IgD-negative memory B cell (primary cell): ENCODE measurements around the gene CDK6. TPM values are rescaled to one million over a fixed set of nuclear protein-coding genes. Genes with fewer than 3 reads are reported as not detected.

Experiments used
- H3K27ac Mint-ChIP-seq, 3 donors: one replicate each; pipeline ENCODE4 v1.8.0; 2020 to 2022; ENCODE audit warnings: mild to moderate bottlenecking in 3 of 3, mixed read lengths in 3 of 3, moderate library complexity in 1 of 3
- H3K27me3 Mint-ChIP-seq: one replicate; pipeline ENCODE4 v1.8.0; 2021; ENCODE audit warnings: mixed read lengths
- H3K36me3 Mint-ChIP-seq: one replicate; pipeline ENCODE4 v1.8.0; 2020; ENCODE audit warnings: mild to moderate bottlenecking, mixed read lengths
- H3K4me1 Mint-ChIP-seq, 3 donors: one replicate each; pipeline ENCODE4 v1.8.0; 2020 to 2022; ENCODE audit warnings: mixed read lengths in 3 of 3, mild to moderate bottlenecking in 1 of 3
- H3K4me3 Mint-ChIP-seq, 4 donors: one replicate each; pipeline ENCODE4 v1.8.0; 2020 to 2022; ENCODE audit warnings: mild to moderate bottlenecking in 4 of 4, mixed read lengths in 4 of 4, moderate library complexity in 3 of 4
- H3K9me3 Mint-ChIP-seq, 3 donors: one replicate each; pipeline ENCODE4 v1.8.0; 2020 to 2021; ENCODE audit warnings: mixed read lengths in 3 of 3, mild to moderate bottlenecking in 1 of 3
- polyA plus RNA-seq: library from polyadenylated mRNA; unstranded; fragments of 300-500 nt; fragmentation: Illumina TruSeq; gene quantifications from one replicate; pipeline ENCODE4 v1.2.3, GENCODE V29; 2021

The CDK6 gene
- polyA plus RNA-seq, 1 donor from 2014 or later: 7.9 TPM

GRCh38 chr7:92799446-92800211, 36.7 kb downstream of the CDK6 start:
- peaks cover 2% of the 10 kb centered on the region for H3K36me3 Mint-ChIP-seq
- H3K9me3 Mint-ChIP-seq: no peaks in the 10 kb centered on the region
- H3K27me3 Mint-ChIP-seq: no peaks in the 10 kb centered on the region
- no peak overlapping the region for H3K4me3 Mint-ChIP-seq
- no peaks in the 10 kb centered on the region for H3K4me1 Mint-ChIP-seq
- no peak overlapping the region for H3K27ac Mint-ChIP-seq

GRCh38 chr7:92798517-92799249, 37.7 kb downstream of the CDK6 start:
- no peaks in the 10 kb centered on the region for H3K9me3 Mint-ChIP-seq
- peaks cover 2% of the 10 kb centered on the region for H3K36me3 Mint-ChIP-seq

DNA sequence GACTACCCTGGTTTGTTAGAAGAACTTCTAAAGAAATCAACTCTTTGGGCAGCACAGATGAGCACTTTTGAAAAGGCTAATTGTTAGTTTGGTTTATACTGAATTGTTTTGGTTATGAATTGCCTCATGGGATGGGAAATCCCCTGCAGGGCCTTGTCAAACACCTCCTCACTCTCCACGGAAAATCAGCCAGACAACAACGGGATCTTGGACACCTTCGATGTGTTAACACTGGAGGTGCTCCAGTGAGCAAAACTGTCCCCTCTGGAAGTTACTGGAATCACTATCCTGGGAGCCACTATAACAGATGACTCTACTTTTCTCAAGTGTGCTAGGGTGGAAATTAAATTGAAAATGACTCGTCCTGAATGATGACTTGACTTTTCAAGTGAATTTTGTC, 38.7 kb downstream of the CDK6 start:
- no peaks in the 10 kb centered on the region for H3K27me3 Mint-ChIP-seq
- H3K9me3 Mint-ChIP-seq: no peaks in the 10 kb centered on the region
- H3K36me3 Mint-ChIP-seq: no peaks in the 10 kb centered on the region
- no peak overlapping the region for H3K4me3 Mint-ChIP-seq
- peaks cover 0 to 12% (median 8%) of the 10 kb centered on the region in 3 donors for H3K4me1 Mint-ChIP-seq
- H3K27ac Mint-ChIP-seq: no peak overlapping the region

More at GRCh38 chr7:92798517-92799249, 37.7 kb downstream of the CDK6 start:
- Mint-ChIP-seq H3K27me3 (no peaks in the 10 kb centered on the region), H3K4me3 (no peak overlapping the region), H3K4me1 (peaks cover 0 to 5% (median 3%) of the 10 kb centered on the region in 3 donors), H3K27ac (no peak overlapping the region)

DNA sequence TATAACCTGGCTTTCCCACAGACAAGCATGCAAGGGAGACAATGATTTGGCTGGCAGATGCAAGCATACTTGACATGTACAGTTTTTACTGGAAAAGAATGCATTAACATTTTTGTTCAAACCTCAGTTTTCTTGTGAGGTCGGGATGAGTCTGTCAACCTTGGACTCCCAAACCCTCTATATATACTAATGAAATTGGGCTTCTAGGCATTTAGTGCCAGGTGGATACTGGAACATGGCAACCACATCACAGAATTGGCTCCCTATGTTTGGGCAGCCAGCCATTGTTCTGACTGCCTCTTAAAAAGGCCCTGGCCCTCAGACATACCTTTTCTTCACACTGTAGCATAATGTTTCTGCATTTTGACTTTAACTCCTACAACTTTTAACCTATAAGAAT, 39.1 kb downstream of the CDK6 start:
- Mint-ChIP-seq H3K27ac (no peak overlapping the region), H3K36me3 (no peaks in the 10 kb centered on the region), H3K9me3 (no peaks in the 10 kb centered on the region), H3K4me3 (no peak overlapping the region), H3K4me1 (peaks cover 0 to 12% (median 8%) of the 10 kb centered on the region in 3 donors), H3K27me3 (no peaks in the 10 kb centered on the region)

- H3K4me1 Mint-ChIP-seq: peaks cover 0 to 14% (median 12%) of the 10 kb centered on the region in 3 donors
- peaks cover 0 to 2% (median 0%) of the 10 kb centered on the region in 3 donors for H3K9me3 Mint-ChIP-seq
- H3K36me3 Mint-ChIP-seq: peaks cover 3% of the 10 kb centered on the region
- no peaks in the 10 kb centered on the region for H3K27me3 Mint-ChIP-seq
- no peak overlapping the region for H3K27ac Mint-ChIP-seq
- no peak overlapping the region for H3K4me3 Mint-ChIP-seq
Measured at GRCh38 chr7:92794831-92795230, 41.5 kb downstream of the CDK6 start.

- H3K9me3 Mint-ChIP-seq: peaks cover 0 to 2% (median 0%) of the 10 kb centered on the region in 3 donors
- peak overlapping the region in 1 of 3 donors; percentile 5 for H3K27ac Mint-ChIP-seq
- no peaks in the 10 kb centered on the region for H3K27me3 Mint-ChIP-seq
- H3K36me3 Mint-ChIP-seq: peaks cover 3% of the 10 kb centered on the region
- no peak overlapping the region for H3K4me3 Mint-ChIP-seq
- H3K4me1 Mint-ChIP-seq: peaks cover 0 to 14% (median 12%) of the 10 kb centered on the region in 3 donors
Measured at GRCh38 chr7:92794391-92794790, 42.0 kb downstream of the CDK6 start.

GRCh38 chr7:92793656-92794205, 42.6 kb downstream of the CDK6 start:
- peaks cover 3% of the 10 kb centered on the region for H3K36me3 Mint-ChIP-seq
- peak overlapping the region in 2 of 4 donors; percentile 13 to 15 for H3K4me3 Mint-ChIP-seq
- H3K27ac Mint-ChIP-seq: peak overlapping the region in 1 of 3 donors; percentile 15
- no peaks in the 10 kb centered on the region for H3K27me3 Mint-ChIP-seq
- H3K9me3 Mint-ChIP-seq: peaks cover 0 to 2% (median 0%) of the 10 kb centered on the region in 3 donors
- H3K4me1 Mint-ChIP-seq: peaks cover 0 to 14% (median 12%) of the 10 kb centered on the region in 3 donors

GRCh38 chr7:92790992-92791391, 45.4 kb downstream of the CDK6 start:
- H3K27me3 Mint-ChIP-seq: no peaks in the 10 kb centered on the region
- no peak overlapping the region for H3K4me3 Mint-ChIP-seq
- H3K36me3 Mint-ChIP-seq: peaks cover 4% of the 10 kb centered on the region
- peaks cover 0 to 5% (median 2%) of the 10 kb centered on the region in 3 donors for H3K9me3 Mint-ChIP-seq
- H3K27ac Mint-ChIP-seq: no peak overlapping the region
- H3K4me1 Mint-ChIP-seq: peaks cover 0 to 16% (median 13%) of the 10 kb centered on the region in 3 donors

- H3K4me3 Mint-ChIP-seq: no peak overlapping the region
- no peak overlapping the region for H3K27ac Mint-ChIP-seq
- H3K27me3 Mint-ChIP-seq: no peaks in the 10 kb centered on the region
- peaks cover 0 to 14% (median 14%) of the 10 kb centered on the region in 3 donors for H3K4me1 Mint-ChIP-seq
- H3K36me3 Mint-ChIP-seq: peaks cover 4% of the 10 kb centered on the region
- peaks cover 0 to 5% (median 2%) of the 10 kb centered on the region in 3 donors for H3K9me3 Mint-ChIP-seq
Measured at GRCh38 chr7:92788559-92789183, 47.7 kb downstream of the CDK6 start.

DNA sequence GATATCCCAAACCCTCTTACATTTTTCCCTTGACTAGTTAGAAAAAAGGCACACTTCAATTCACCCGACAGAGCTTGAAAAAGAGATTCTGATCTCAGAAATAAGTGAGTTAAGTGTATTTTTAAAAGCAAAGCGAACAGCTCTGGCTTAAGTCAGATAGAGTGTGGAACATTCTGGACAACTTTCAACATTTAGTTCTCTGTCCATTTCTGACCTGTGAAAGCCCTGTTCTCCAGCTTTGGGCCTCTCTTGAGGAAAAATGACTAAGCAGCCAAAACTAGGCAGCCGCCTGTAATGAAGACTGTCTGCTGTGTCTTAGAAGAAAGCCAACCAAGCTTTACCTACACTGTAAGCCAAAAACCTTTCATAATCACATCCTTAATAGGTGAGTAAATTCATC, 50.5 kb downstream of the CDK6 start:
- peaks cover 0 to 4% (median 2%) of the 10 kb centered on the region in 3 donors for H3K9me3 Mint-ChIP-seq
- no peaks in the 10 kb centered on the region for H3K27me3 Mint-ChIP-seq
- H3K27ac Mint-ChIP-seq: no peak overlapping the region
- peaks cover 4 to 11% (median 10%) of the 10 kb centered on the region in 3 donors for H3K4me1 Mint-ChIP-seq
- peaks cover 4% of the 10 kb centered on the region for H3K36me3 Mint-ChIP-seq
- H3K4me3 Mint-ChIP-seq: no peak overlapping the region

DNA sequence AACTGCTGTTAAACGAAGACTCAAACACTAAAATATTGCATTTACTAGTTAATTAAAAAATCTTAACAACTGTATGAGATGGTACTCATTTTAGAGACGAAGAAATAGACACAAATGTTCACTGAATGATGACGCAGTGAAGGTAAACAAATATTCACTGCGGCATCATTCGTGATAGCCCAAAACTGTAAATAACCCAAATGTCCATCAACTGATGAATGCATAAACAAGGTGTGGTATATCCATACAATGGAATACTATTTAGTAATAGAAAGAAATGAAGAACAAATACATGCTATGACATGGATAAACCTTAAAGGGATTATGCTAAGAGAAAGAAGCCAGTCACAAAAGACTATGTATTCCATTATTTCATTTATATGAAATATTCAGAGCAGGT, 51.4 kb downstream of the CDK6 start:
- Mint-ChIP-seq H3K27ac (no peak overlapping the region), H3K4me1 (peaks cover 4 to 11% (median 7%) of the 10 kb centered on the region in 3 donors), H3K4me3 (no peak overlapping the region), H3K36me3 (peaks cover 2% of the 10 kb centered on the region), H3K9me3 (peaks cover 0 to 2% (median 2%) of the 10 kb centered on the region in 3 donors), H3K27me3 (no peaks in the 10 kb centered on the region)

DNA sequence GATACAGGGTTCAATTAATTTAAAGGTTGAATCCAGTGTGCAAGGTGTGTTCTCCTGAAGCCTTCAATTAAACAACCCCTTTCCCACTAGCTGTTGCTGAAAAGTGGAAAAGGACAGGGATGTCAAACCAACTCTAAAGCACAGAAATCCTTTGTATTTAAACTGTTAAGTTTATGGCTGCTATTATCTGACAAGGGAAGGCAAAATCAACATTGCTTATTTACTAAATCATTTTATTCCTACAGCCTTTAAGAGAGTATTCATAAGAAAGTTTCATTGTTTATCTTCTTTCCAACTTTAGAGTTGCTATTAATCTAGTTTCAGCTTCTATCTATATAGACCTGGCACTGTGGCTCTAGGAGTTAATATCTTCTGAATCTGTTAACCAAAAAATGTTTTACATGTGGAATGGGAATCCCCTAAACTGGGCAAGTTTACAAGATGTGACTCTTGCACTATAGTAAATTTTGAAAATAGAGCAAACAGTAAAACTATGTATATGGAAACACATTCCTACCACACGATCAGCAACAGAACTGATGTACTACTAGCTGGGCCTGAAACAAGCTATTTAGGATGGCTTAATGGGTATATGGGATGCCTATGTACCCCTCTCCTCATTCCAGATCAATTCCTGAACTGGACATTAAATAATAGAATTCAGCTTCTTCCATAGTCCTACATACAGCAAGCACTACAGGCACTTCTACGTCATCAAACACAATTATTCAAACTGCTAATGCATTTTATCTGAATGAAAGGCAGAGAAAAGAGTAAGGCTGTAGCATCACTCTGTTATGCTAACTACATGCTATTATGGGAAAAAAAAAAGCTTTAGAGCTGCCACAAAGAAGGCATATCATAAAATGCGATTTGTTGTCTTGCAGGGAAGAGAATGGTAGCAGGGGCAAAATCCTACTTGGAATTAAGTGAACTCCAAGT, 52.8 kb downstream of the CDK6 start:
- Mint-ChIP-seq H3K27ac (no peak overlapping the region), H3K27me3 (no peaks in the 10 kb centered on the region)

DNA sequence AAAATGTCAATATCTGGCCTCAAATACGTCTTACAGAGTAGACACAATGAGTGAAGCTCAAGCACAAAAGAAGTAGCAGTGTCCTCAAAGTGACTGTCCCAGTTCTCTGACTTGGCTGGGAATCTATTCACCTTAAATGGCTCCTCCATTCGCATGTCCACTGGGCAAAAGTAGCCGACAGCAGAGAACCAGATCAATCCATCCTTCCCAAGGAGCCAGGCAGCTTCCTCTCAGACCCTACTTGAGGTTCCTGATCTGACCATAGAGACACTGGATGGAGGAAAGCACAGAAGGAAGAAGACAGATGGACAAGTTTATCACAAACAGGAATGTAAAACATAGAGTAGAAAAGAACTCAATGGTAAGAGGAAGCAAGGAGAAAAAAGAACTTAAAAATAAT, 53.5 kb downstream of the CDK6 start:
- no peak overlapping the region for H3K27ac Mint-ChIP-seq

More for the DNA sequence above, 52.8 kb downstream of the CDK6 start:
- Mint-ChIP-seq H3K9me3 (peaks cover 0 to 2% (median 1%) of the 10 kb centered on the region in 3 donors), H3K4me3 (no peak overlapping the region), H3K36me3 (peaks cover 1% of the 10 kb centered on the region), H3K4me1 (peaks cover 4 to 11% (median 7%) of the 10 kb centered on the region in 3 donors)

GRCh38 chr7:92782236-92782635, 54.1 kb downstream of the CDK6 start:
- Mint-ChIP-seq H3K9me3 (no peaks in the 10 kb centered on the region), H3K27me3 (no peaks in the 10 kb centered on the region), H3K4me3 (no peak overlapping the region), H3K27ac (no peak overlapping the region), H3K36me3 (no peaks in the 10 kb centered on the region), H3K4me1 (peaks cover 4 to 11% (median 6%) of the 10 kb centered on the region in 3 donors)

More for the DNA sequence above, 53.5 kb downstream of the CDK6 start:
- Mint-ChIP-seq H3K4me3 (no peak overlapping the region), H3K4me1 (peaks cover 4 to 11% (median 6%) of the 10 kb centered on the region in 3 donors), H3K36me3 (no peaks in the 10 kb centered on the region), H3K27me3 (no peaks in the 10 kb centered on the region), H3K9me3 (no peaks in the 10 kb centered on the region)
